ENCODE measurements around the gene NEGR1. TPM values are rescaled to one million over a fixed set of nuclear protein-coding genes. Genes with fewer than 3 reads are reported as not detected.

The NEGR1 gene
- total RNA-seq, 4 donors from 2014 or later = 0.49 to 8.8 (median 2.7) TPM

DNA sequence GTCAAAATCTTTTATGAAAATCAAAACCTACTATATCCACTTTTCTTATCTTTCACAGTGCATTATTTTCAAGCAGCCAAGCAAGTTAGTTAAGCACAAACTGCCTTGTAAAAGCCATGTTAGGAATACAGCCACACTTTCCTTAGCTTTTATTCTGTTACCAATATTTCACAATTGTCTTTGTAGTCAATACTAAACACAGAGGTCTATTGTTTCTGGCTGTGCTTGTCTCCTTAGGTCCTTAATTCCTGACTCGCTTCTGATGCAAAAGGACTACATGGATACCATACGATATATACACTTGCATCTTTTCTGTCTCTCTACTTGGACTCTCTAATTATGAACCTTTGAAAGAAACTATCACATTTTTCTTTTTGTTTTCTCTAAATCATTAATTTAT, 331.8 kb downstream of the NEGR1 start:
- Histone ChIP-seq H3K27me3 (no peaks in the 10 kb centered on the region), H3K9me3 (no peaks in the 10 kb centered on the region), H3K27ac (no peak overlapping the region), H3K4me3 (no peak overlapping the region), H3K4me1 (no peaks in the 10 kb centered on the region), H3K36me3 (no peaks in the 10 kb centered on the region)
- TF ChIP-seq POLR2A (IDR thresholded peaks at IDR 0.05) = no peak
- TF ChIP-seq, protein P1, sequence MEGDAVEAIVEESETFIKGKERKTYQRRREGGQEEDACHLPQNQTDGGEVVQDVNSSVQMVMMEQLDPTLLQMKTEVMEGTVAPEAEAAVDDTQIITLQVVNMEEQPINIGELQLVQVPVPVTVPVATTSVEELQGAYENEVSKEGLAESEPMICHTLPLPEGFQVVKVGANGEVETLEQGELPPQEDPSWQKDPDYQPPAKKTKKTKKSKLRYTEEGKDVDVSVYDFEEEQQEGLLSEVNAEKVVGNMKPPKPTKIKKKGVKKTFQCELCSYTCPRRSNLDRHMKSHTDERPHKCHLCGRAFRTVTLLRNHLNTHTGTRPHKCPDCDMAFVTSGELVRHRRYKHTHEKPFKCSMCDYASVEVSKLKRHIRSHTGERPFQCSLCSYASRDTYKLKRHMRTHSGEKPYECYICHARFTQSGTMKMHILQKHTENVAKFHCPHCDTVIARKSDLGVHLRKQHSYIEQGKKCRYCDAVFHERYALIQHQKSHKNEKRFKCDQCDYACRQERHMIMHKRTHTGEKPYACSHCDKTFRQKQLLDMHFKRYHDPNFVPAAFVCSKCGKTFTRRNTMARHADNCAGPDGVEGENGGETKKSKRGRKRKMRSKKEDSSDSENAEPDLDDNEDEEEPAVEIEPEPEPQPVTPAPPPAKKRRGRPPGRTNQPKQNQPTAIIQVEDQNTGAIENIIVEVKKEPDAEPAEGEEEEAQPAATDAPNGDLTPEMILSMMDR (IDR thresholded peaks at IDR 0.05) = no peak
- WGBS, 2 donors = 61 to 76% methylated on average over 2 of the region's 2 CpGs
- intact Hi-C loops (cut with DNase I) = no loop called here
- DNase-seq = no peak

DNA sequence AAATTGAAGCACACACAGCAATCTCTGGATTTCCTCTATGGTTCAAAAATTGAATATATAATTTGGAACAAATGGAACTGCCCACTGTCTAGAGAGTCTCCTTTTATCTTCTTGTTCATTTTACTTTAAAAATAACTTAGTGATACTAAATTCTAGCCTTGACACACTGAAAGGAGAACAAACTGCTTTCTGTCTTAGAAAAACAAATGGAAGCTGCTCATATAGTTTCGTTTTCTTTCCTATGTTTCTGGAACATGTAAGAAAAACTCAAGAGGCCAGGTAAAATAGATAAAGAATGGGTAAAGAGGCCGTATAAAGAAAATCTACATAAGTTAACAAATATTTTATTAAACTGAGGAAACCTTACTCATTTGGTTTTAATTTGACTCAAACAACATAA, 332.7 kb downstream of the NEGR1 start:
- WGBS, 2 donors = 50% methylated on average over 2 of the region's 2 CpGs
- TF ChIP-seq POLR2A (IDR thresholded peaks at IDR 0.05) = no peak
- TF ChIP-seq, protein P1 (IDR thresholded peaks at IDR 0.05) = no peak

DNA sequence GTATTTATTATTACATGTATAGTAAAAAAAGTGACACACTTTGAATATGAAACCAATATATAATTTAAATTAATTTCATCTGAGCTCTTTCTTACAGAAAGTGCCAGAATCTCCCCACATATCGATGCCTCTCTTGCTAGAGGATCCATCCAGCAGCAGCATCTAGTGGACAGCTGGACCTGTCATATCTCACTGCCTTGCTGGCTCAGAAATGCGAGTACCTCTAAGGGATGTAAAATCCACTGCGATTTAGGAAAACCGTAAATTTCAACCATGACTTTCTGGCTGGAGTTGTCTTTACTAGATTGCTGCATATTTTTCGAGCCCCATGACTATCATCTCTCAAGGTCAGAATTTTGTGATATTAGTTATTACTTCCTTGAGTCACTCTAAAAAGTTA, 333.8 kb downstream of the NEGR1 start:
- no peaks in the 10 kb centered on the region for H3K4me1 ChIP-seq
- H3K27me3 ChIP-seq = no peaks in the 10 kb centered on the region
- H3K9me3 ChIP-seq = no peaks in the 10 kb centered on the region
- no peak overlapping the region for H3K4me3 ChIP-seq
- no peak overlapping the region for H3K27ac ChIP-seq
- TF ChIP-seq, protein P1 (IDR thresholded peaks at IDR 0.05) = no peak
- no peak for TF ChIP-seq POLR2A (IDR thresholded peaks at IDR 0.05)
- 82 to 88% methylated on average over 5 of the region's 5 CpGs for WGBS, 2 donors
- DNase-seq = no peak
- no peaks in the 10 kb centered on the region for H3K36me3 ChIP-seq
- intact Hi-C loops (cut with DNase I) = no loop called here

More for the DNA sequence above, 332.7 kb downstream of the NEGR1 start:
- no peaks in the 10 kb centered on the region for H3K36me3 ChIP-seq
- H3K27me3 ChIP-seq = no peaks in the 10 kb centered on the region
- no peak for DNase-seq
- intact Hi-C loops (cut with DNase I) = no loop called here
- no peak overlapping the region for H3K27ac ChIP-seq
- no peak overlapping the region for H3K4me3 ChIP-seq
- no peaks in the 10 kb centered on the region for H3K4me1 ChIP-seq
- no peaks in the 10 kb centered on the region for H3K9me3 ChIP-seq

DNA sequence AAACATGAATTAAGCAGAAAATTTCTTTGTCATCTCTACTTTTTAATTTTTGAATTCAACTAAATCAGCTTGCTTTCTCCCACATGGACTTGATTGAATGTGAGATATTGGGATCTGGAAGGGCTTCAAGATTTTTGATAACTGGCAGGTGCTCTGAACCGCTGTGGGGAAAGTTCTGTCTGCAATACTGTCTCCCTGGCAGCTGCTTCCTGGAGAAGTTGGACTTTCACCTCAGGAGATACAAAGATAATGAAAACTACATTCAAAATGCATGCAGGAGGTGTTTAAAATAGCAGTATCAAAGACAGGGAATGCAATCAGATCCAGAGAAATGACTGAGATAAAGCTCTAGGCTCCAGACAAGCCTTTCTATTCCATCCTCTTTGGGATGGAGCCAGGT, 338.3 kb downstream of the NEGR1 start:
- Histone ChIP-seq H3K27me3 (no peaks in the 10 kb centered on the region), H3K4me1 (no peaks in the 10 kb centered on the region), H3K4me3 (no peak overlapping the region), H3K36me3 (no peaks in the 10 kb centered on the region), H3K9me3 (no peaks in the 10 kb centered on the region), H3K27ac (no peak overlapping the region)
- TF ChIP-seq POLR2A (IDR thresholded peaks at IDR 0.05) = no peak
- TF ChIP-seq, protein P1 (IDR thresholded peaks at IDR 0.05) = no peak
- intact Hi-C loops (cut with DNase I) = no loop called here
- 63 to 69% methylated on average over 1 of the region's 1 CpG for WGBS, 2 donors
- DNase-seq = no peak

DNA sequence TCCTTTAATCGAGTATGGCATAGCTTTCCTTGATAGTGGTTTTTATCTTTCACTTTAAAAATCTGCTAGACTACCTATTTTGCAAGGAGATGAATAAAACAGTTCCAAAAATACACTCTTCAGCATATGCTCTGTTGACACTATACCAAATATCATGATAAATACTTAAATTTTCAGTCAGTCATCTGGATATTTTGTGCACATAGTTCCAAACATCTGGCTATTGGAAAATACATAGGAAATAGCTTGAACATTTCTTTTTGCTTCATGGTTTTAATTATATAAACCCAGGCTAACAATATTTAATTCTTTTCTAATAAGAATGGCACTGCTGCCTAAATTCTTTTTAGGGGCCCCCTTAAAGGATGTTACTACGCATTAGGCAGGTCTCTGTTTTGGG, 342.1 kb downstream of the NEGR1 start:
- intact Hi-C loops (cut with DNase I) = no loop called here
- H3K4me3 ChIP-seq = no peak overlapping the region
- no peaks in the 10 kb centered on the region for H3K4me1 ChIP-seq
- H3K9me3 ChIP-seq = no peaks in the 10 kb centered on the region
- no peak for DNase-seq
- no peaks in the 10 kb centered on the region for H3K36me3 ChIP-seq
- no peaks in the 10 kb centered on the region for H3K27me3 ChIP-seq
- WGBS, 2 donors = 74 to 75% methylated on average over 2 of the region's 2 CpGs
- TF ChIP-seq POLR2A (IDR thresholded peaks at IDR 0.05) = no peak
- TF ChIP-seq, protein P1 (IDR thresholded peaks at IDR 0.05) = no peak
- H3K27ac ChIP-seq = no peak overlapping the region
